Measurements from ENCODE around the gene AFG3L2.
A peak's percentile ranks its signal among the peaks of the same experiment; 100 is the strongest.

The AFG3L2 gene

GRCh38 chr18:12409469-12409868 is 32.4 kb upstream of the AFG3L2 start:
- Histone ChIP-seq H4K91ac (ENCODE audit: low read length) (no peak overlapping the region), H2BK15ac (ENCODE audit: low read depth, poor library complexity, severe bottlenecking) (no peak overlapping the region), H3K4ac (ENCODE audit: low read depth in 1 of 2, low read length in 2 of 2) (no peak overlapping the region), H3K4me2 (ENCODE audit: low read length, poor library complexity, severe bottlenecking) (no peak overlapping the region), H3K4me3 (ENCODE audit: insufficient read depth in 1 of 2, low read depth in 1 of 2, low read length in 2 of 2) (no peak overlapping the region), H3K36me3 (ENCODE audit: control insufficient read depth in 1 of 2, insufficient read depth in 2 of 2, low read depth in 1 of 2, low read length in 2 of 2) (peaks cover 3 to 11% of the 10 kb centered on the region in 2 experiments), H3K4me1 (ENCODE audit: control insufficient read depth, insufficient read depth, low read depth, low read length) (peaks cover 11% of the 10 kb centered on the region), H3K79me1 (replicated peaks; ENCODE audit: low read length, poor library complexity, severe bottlenecking) (peaks cover 10% of the 10 kb centered on the region), H3K27me3 (ENCODE audit: control insufficient read depth in 1 of 2, insufficient read depth in 1 of 2, low read length in 2 of 2) (peaks cover 3% of the 10 kb centered on the region in 2 experiments), H3K14ac (ENCODE audit: low read length in 2 of 2) (no peak overlapping the region), H2AFZ (ENCODE audit: low read depth, low read length) (no peak overlapping the region), H3K27ac (ENCODE audit: low read length, poor library complexity, severe bottlenecking) (no peak overlapping the region), H2AK5ac (ENCODE audit: low read length, severe bottlenecking) (no peak overlapping the region), H2BK5ac (ENCODE audit: low read depth, low read length, poor library complexity, severe bottlenecking) (no peak overlapping the region), H3K23ac (ENCODE audit: low read length in 2 of 2) (no peak overlapping the region), H2BK120ac (ENCODE audit: low read depth, low read length) (no peak overlapping the region), H2BK12ac (ENCODE audit: low read length in 2 of 2) (no peak overlapping the region), H3K9me3 (ENCODE audit: control insufficient read depth, low read length) (no peaks in the 10 kb centered on the region), H4K8ac (ENCODE audit: low read length) (no peak overlapping the region), H3K18ac (ENCODE audit: low read depth in 1 of 2, low read length in 2 of 2) (no peak overlapping the region), H3K9ac (ENCODE audit: low read length) (no peak overlapping the region)
- 40% methylated on average over 1 of the region's 3 CpGs for WGBS
- DNase-seq = no peak

GRCh38 chr18:12408247-12408869 is 31.3 kb upstream of the AFG3L2 start:
- peaks cover 3% of the 10 kb centered on the region in 2 experiments for H3K27me3 ChIP-seq (ENCODE audit: control insufficient read depth in 1 of 2, insufficient read depth in 1 of 2, low read length in 2 of 2)
- H3K4me3 ChIP-seq (ENCODE audit: insufficient read depth in 1 of 2, low read depth in 1 of 2, low read length in 2 of 2) = peak overlapping the region; percentile 65 to 86
- peak overlapping the region; percentile 70 for H2AFZ ChIP-seq (ENCODE audit: low read depth, low read length)

DNA sequence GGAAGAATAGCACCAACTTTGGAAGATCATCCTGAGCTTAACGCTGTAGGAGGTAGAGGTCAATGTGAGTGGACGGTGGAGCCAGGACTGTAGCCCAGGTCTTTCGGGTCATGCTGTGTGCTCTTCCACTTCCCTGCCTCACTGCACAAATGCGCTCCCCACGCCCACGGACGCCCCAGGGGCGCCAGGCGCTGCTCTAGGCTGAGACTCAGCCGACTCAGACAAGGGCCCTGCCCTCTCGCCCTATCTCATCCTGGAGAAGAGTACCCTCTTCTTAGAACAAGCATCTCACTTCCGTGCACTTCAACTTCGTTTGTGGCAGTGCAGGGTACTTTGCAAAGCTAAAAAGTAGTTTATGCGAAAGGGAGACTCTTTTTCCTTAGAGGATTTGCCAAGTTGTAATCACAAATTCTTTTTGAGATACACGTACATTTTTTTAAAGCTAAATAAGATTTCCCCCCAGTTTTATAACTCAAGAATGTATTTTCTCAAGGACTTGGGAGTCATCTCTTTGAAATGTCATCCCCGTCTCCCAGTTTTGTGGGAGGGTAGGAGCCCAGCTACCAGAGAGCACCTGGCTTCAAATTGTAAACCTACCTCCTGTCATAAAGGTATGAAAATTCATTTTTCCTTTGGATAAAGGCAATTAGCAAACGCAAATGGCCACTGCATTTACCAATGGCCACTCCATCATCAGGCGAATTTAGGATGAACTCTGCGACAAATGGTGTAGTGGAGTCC is 29.5 kb upstream of the AFG3L2 start:
- no peak overlapping the region for H3K18ac ChIP-seq (ENCODE audit: low read depth in 1 of 2, low read length in 2 of 2)
- no peak overlapping the region for H4K91ac ChIP-seq (ENCODE audit: low read length)
- H3K23ac ChIP-seq (ENCODE audit: low read length in 2 of 2) = no peak overlapping the region
- H3K27me3 ChIP-seq (ENCODE audit: control insufficient read depth in 1 of 2, insufficient read depth in 1 of 2, low read length in 2 of 2) = peaks cover 3% of the 10 kb centered on the region in 2 experiments
- DNase-seq = no peak
- H3K79me1 ChIP-seq (replicated peaks; ENCODE audit: low read length, poor library complexity, severe bottlenecking) = peaks cover 4% of the 10 kb centered on the region
- H3K14ac ChIP-seq (ENCODE audit: low read length in 2 of 2) = no peak overlapping the region
- H2AK5ac ChIP-seq (ENCODE audit: low read length, severe bottlenecking) = peak overlapping the region; percentile 58
- no peak overlapping the region for H2BK120ac ChIP-seq (ENCODE audit: low read depth, low read length)
- H3K9ac ChIP-seq (ENCODE audit: low read length) = no peak overlapping the region
- H4K8ac ChIP-seq (ENCODE audit: low read length) = no peak overlapping the region
- peaks cover 0 to 2% of the 10 kb centered on the region in 2 experiments for H3K36me3 ChIP-seq (ENCODE audit: control insufficient read depth in 1 of 2, insufficient read depth in 2 of 2, low read depth in 1 of 2, low read length in 2 of 2)
- H3K4me2 ChIP-seq (ENCODE audit: low read length, poor library complexity, severe bottlenecking) = no peak overlapping the region
- no peak overlapping the region for H3K4ac ChIP-seq (ENCODE audit: low read depth in 1 of 2, low read length in 2 of 2)
- no peak overlapping the region for H2BK5ac ChIP-seq (ENCODE audit: low read depth, low read length, poor library complexity, severe bottlenecking)
- H2AFZ ChIP-seq (ENCODE audit: low read depth, low read length) = no peak overlapping the region
- H3K9me3 ChIP-seq (ENCODE audit: control insufficient read depth, low read length) = no peaks in the 10 kb centered on the region
- no peak overlapping the region for H3K4me3 ChIP-seq (ENCODE audit: insufficient read depth in 1 of 2, low read depth in 1 of 2, low read length in 2 of 2)
- H2BK15ac ChIP-seq (ENCODE audit: low read depth, poor library complexity, severe bottlenecking) = no peak overlapping the region
- H2BK12ac ChIP-seq (ENCODE audit: low read length in 2 of 2) = peak overlapping the region in 1 of 2 experiments; percentile 87
- H3K4me1 ChIP-seq (ENCODE audit: control insufficient read depth, insufficient read depth, low read depth, low read length) = peaks cover 16% of the 10 kb centered on the region
- H3K27ac ChIP-seq (ENCODE audit: low read length, poor library complexity, severe bottlenecking) = no peak overlapping the region
- WGBS = 77% methylated on average over 16 of the region's 19 CpGs

More at GRCh38 chr18:12408247-12408869, 31.3 kb upstream of the AFG3L2 start:
- H2BK15ac ChIP-seq (ENCODE audit: low read depth, poor library complexity, severe bottlenecking) = no peak overlapping the region
- H2BK120ac ChIP-seq (ENCODE audit: low read depth, low read length) = peak overlapping the region; percentile 98
- peak overlapping the region in 1 of 2 experiments; percentile 73 for H3K23ac ChIP-seq (ENCODE audit: low read length in 2 of 2)
- H4K91ac ChIP-seq (ENCODE audit: low read length) = peak overlapping the region; percentile 68
- H3K79me1 ChIP-seq (replicated peaks; ENCODE audit: low read length, poor library complexity, severe bottlenecking) = peaks cover 8% of the 10 kb centered on the region
- H3K18ac ChIP-seq (ENCODE audit: low read depth in 1 of 2, low read length in 2 of 2) = peak overlapping the region; percentile 77 to 92
- peak overlapping the region; percentile 74 to 87 for H3K4ac ChIP-seq (ENCODE audit: low read depth in 1 of 2, low read length in 2 of 2)
- peak overlapping the region; percentile 91 for H3K9ac ChIP-seq (ENCODE audit: low read length)
- peak overlapping the region; percentile 92 for H3K4me2 ChIP-seq (ENCODE audit: low read length, poor library complexity, severe bottlenecking)
- peak overlapping the region; percentile 59 for H3K27ac ChIP-seq (ENCODE audit: low read length, poor library complexity, severe bottlenecking)
- no peaks in the 10 kb centered on the region for H3K9me3 ChIP-seq (ENCODE audit: control insufficient read depth, low read length)
- peak; percentile 54 for DNase-seq
- WGBS = 2% methylated on average over 26 of the region's 32 CpGs
- H2BK12ac ChIP-seq (ENCODE audit: low read length in 2 of 2) = peak overlapping the region; percentile 39 to 80
- peak overlapping the region; percentile 88 for H4K8ac ChIP-seq (ENCODE audit: low read length)
- H2BK5ac ChIP-seq (ENCODE audit: low read depth, low read length, poor library complexity, severe bottlenecking) = no peak overlapping the region
- peaks cover 14% of the 10 kb centered on the region for H3K4me1 ChIP-seq (ENCODE audit: control insufficient read depth, insufficient read depth, low read depth, low read length)
- peaks cover 0 to 6% of the 10 kb centered on the region in 2 experiments for H3K36me3 ChIP-seq (ENCODE audit: control insufficient read depth in 1 of 2, insufficient read depth in 2 of 2, low read depth in 1 of 2, low read length in 2 of 2)
- peak overlapping the region in 1 of 2 experiments; percentile 77 for H3K14ac ChIP-seq (ENCODE audit: low read length in 2 of 2)
- peak overlapping the region; percentile 20 for H2AK5ac ChIP-seq (ENCODE audit: low read length, severe bottlenecking)

DNA sequence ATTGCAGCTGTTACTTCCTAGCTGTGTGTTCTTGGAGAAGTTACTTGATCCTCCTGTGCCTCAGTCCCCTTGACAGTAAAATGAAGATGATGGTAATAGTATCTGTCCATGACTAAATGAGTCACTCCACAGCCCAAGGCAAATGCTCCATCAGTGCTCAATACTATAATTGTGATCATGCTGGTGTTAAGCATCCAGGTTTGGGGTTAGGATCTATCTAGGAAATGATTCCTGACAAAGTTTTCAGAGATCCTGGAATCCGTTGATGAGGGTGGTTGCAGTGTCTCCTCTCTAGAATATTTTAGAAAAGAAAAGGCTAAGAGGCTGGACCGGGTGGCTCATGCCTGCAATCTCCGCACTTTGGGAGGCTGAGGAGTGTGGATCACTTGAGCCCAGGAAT is 28.0 kb upstream of the AFG3L2 start:
- no peak overlapping the region for H3K18ac ChIP-seq (ENCODE audit: low read depth in 1 of 2, low read length in 2 of 2)
- H3K4me3 ChIP-seq (ENCODE audit: insufficient read depth in 1 of 2, low read depth in 1 of 2, low read length in 2 of 2) = no peak overlapping the region
- H2AK5ac ChIP-seq (ENCODE audit: low read length, severe bottlenecking) = no peak overlapping the region
- peaks cover 16% of the 10 kb centered on the region for H3K4me1 ChIP-seq (ENCODE audit: control insufficient read depth, insufficient read depth, low read depth, low read length)
- no peaks in the 10 kb centered on the region for H3K36me3 ChIP-seq (ENCODE audit: control insufficient read depth in 1 of 2, insufficient read depth in 2 of 2, low read depth in 1 of 2, low read length in 2 of 2)
- no peaks in the 10 kb centered on the region for H3K9me3 ChIP-seq (ENCODE audit: control insufficient read depth, low read length)
- H3K23ac ChIP-seq (ENCODE audit: low read length in 2 of 2) = no peak overlapping the region
- no peak overlapping the region for H3K27ac ChIP-seq (ENCODE audit: low read length, poor library complexity, severe bottlenecking)
- peaks cover 3% of the 10 kb centered on the region in 2 experiments for H3K27me3 ChIP-seq (ENCODE audit: control insufficient read depth in 1 of 2, insufficient read depth in 1 of 2, low read length in 2 of 2)
- WGBS = 85% methylated on average over 3 of the region's 3 CpGs
- no peak overlapping the region for H4K91ac ChIP-seq (ENCODE audit: low read length)
- H3K9ac ChIP-seq (ENCODE audit: low read length) = no peak overlapping the region
- H2BK12ac ChIP-seq (ENCODE audit: low read length in 2 of 2) = no peak overlapping the region
- H2AFZ ChIP-seq (ENCODE audit: low read depth, low read length) = no peak overlapping the region
- peaks cover 4% of the 10 kb centered on the region for H3K79me1 ChIP-seq (replicated peaks; ENCODE audit: low read length, poor library complexity, severe bottlenecking)
- no peak overlapping the region for H2BK5ac ChIP-seq (ENCODE audit: low read depth, low read length, poor library complexity, severe bottlenecking)
- no peak overlapping the region for H3K4me2 ChIP-seq (ENCODE audit: low read length, poor library complexity, severe bottlenecking)
- no peak for DNase-seq
- no peak overlapping the region for H3K4ac ChIP-seq (ENCODE audit: low read depth in 1 of 2, low read length in 2 of 2)
- H3K14ac ChIP-seq (ENCODE audit: low read length in 2 of 2) = peak overlapping the region in 1 of 2 experiments; percentile 19
- no peak overlapping the region for H2BK120ac ChIP-seq (ENCODE audit: low read depth, low read length)
- H2BK15ac ChIP-seq (ENCODE audit: low read depth, poor library complexity, severe bottlenecking) = no peak overlapping the region
- no peak overlapping the region for H4K8ac ChIP-seq (ENCODE audit: low read length)

Measured in mesenchymal stem cell (in vitro differentiated cells and primary cell).